Measurements from ENCODE around the gene CCDC57.

The CCDC57 gene

DNA sequence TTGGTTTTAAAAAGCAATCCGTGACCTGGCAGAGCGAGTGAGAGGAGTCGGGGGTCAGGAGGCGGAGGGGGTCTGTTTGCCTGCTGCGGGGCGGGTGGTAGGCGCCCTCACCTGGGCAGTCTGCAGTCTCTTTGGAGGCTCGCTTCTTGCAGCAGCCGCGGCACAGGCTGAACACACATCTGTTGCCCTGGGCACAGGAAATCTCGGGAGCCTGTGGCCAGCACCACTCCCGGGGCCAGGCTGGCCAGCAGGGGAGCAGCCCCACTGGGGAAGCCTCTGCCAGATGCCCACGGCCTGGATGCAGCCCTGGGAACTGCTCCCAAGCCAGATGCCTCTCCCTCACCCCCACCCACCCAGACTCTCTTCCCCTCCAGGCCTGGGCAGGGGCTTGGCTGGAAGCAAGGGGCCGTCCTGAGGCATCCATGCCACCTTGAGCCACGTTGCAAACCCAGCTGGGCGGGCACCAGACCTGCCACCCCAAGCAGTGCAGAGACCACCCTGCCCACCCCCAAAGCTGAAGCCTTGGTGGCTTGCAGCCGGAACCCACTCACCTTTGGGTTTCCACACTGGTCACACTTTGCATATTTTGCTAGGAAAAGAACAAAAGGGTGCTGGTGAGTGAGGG lies 154.3 kb downstream of the CCDC57 start:
- no peaks in the 10 kb centered on the region for H3K27me3 ChIP-seq (replicated peaks in 2 of 5; ENCODE audit: control insufficient read depth in 4 of 5, insufficient read depth in 5 of 5, low read length in 4 of 5)
- no peaks in the 10 kb centered on the region for H3K4me1 ChIP-seq (ENCODE audit: control extremely low read depth in 1 of 4, control insufficient read depth in 4 of 4, insufficient read depth in 4 of 4, low read length in 3 of 4)
- ChIA-PET CTCF (no interaction called here), POLR2A (no interaction called here)
- peaks cover 9 to 99% (median 66%) of the 10 kb centered on the region in 4 experiments for H3K36me3 ChIP-seq (ENCODE audit: control insufficient read depth in 4 of 4, insufficient read depth in 4 of 4, low read length in 3 of 4)
- 93% methylated on average over 13 of the region's 17 CpGs for WGBS (ENCODE audit: insufficient coverage)
- H3K4me3 ChIP-seq (ENCODE audit: control insufficient read depth in 1 of 7, extremely low read depth in 1 of 7, insufficient read depth in 4 of 7, low read depth in 2 of 7, low read length in 6 of 7), result no peak overlapping the region
- DNase-seq, result no peak
- H3K27ac ChIP-seq (ENCODE audit: insufficient read depth in 1 of 2, low read depth in 1 of 2, low read length in 2 of 2, poor library complexity in 1 of 2, severe bottlenecking in 2 of 2), result no peak overlapping the region
- H3K9me3 ChIP-seq (ENCODE audit: control extremely low read depth in 1 of 5, control insufficient read depth in 4 of 5, insufficient read depth in 2 of 5, low read depth in 1 of 5, low read length in 4 of 5), result no peaks in the 10 kb centered on the region

DNA sequence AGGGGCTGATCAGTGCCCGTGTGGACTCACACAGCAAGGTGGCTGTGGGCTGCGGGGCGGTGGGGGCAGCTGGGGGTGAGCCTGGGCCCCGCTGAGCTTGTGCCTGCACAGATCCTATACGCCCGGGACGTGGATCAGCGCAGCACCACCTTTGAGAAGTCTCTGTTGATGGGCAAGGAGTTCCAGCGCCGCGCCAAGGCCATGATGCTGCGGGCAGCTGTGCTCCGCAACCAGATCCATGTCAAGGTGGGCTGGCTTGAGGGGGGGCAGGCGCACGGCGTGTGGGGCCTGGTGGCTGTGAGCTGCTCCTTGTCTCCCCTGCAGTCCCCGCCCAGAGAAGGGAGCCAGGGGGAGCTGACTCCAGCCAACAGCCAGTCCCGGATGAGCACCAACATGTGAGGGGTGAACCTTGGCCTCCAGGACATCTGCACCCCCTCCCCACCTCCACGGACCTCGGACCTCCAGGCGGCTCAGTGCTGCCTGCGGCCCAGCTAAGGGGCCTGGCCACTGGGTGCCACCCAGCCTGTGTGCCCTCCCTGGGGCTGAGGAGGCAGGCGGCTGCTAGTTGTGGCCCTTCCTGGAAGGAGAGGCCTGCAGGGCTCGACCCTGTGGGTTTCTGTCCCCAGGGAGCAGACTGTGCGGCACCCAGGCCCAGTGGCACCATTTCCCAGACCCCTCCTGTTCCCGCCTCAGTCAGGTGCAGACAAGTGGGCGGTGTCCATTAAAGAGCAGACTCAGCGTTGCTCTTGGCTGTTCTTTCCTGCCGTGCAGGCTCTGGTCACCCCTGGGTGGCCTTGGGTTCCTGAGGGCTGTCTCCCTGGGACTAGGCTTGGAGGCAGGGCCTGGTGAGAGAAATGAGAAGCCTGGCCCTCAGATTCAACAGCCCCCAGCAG lies 155.7 kb downstream of the CCDC57 start:
- Histone ChIP-seq H3K4me1 (ENCODE audit: control extremely low read depth in 1 of 4, control insufficient read depth in 4 of 4, insufficient read depth in 4 of 4, low read length in 3 of 4) (peaks cover 0 to 13% (median 12%) of the 10 kb centered on the region in 4 experiments), H3K36me3 (ENCODE audit: control insufficient read depth in 4 of 4, insufficient read depth in 4 of 4, low read length in 3 of 4) (peaks cover 9 to 89% (median 56%) of the 10 kb centered on the region in 4 experiments), H3K27me3 (replicated peaks in 2 of 5; ENCODE audit: control insufficient read depth in 4 of 5, insufficient read depth in 5 of 5, low read length in 4 of 5) (no peaks in the 10 kb centered on the region), H3K9me3 (ENCODE audit: control extremely low read depth in 1 of 5, control insufficient read depth in 4 of 5, insufficient read depth in 2 of 5, low read depth in 1 of 5, low read length in 4 of 5) (no peaks in the 10 kb centered on the region), H3K4me3 (ENCODE audit: control insufficient read depth in 1 of 7, extremely low read depth in 1 of 7, insufficient read depth in 4 of 7, low read depth in 2 of 7, low read length in 6 of 7) (no peak overlapping the region), H3K27ac (ENCODE audit: insufficient read depth in 1 of 2, low read depth in 1 of 2, low read length in 2 of 2, poor library complexity in 1 of 2, severe bottlenecking in 2 of 2) (no peak overlapping the region)
- 95% methylated on average over 29 of the region's 29 CpGs for WGBS (ENCODE audit: insufficient coverage)
- ChIA-PET POLR2A (no interaction called here), CTCF (no interaction called here)
- no peak for DNase-seq

DNA sequence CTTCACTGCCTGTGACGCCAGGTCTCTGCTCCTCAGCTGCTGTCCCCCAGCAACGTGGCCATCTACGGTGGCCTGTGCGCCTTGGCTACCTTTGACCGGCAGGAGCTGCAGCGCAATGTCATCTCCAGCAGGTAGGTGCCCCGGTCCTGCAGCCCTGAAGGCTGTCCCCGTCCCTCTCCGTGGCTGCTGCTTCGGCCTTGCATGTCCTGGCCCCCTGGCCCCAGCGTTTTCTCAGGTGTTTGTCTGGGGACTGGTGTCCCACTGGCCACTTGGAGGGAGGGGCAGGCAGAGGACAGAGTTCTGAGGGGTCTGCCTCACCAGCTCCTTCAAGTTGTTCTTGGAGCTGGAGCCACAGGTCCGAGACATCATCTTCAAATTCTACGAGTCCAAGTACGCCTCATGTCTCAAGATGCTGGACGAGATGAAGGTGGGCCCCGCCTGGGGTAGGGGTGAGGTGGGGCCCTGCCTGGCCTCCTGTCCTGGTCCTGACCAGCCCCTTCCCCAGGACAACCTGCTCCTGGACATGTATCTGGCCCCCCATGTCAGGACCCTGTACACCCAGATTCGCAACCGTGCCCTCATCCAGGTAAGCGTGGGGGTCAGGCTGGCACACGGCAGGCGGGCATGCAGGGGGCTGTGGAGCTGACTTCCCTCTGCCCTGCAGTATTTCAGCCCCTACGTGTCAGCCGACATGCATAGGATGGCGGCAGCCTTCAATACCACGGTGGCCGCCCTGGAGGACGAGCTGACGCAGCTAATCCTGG lies 156.5 kb downstream of the CCDC57 start:
- Histone ChIP-seq H3K4me1 (ENCODE audit: control extremely low read depth in 1 of 4, control insufficient read depth in 4 of 4, insufficient read depth in 4 of 4, low read length in 3 of 4) (peaks cover 0 to 13% (median 12%) of the 10 kb centered on the region in 4 experiments), H3K36me3 (ENCODE audit: control insufficient read depth in 4 of 4, insufficient read depth in 4 of 4, low read length in 3 of 4) (peaks cover 6 to 82% (median 50%) of the 10 kb centered on the region in 4 experiments), H3K4me3 (ENCODE audit: control insufficient read depth in 1 of 7, extremely low read depth in 1 of 7, insufficient read depth in 4 of 7, low read depth in 2 of 7, low read length in 6 of 7) (no peak overlapping the region), H3K27me3 (replicated peaks in 2 of 5; ENCODE audit: control insufficient read depth in 4 of 5, insufficient read depth in 5 of 5, low read length in 4 of 5) (no peaks in the 10 kb centered on the region), H3K27ac (ENCODE audit: insufficient read depth in 1 of 2, low read depth in 1 of 2, low read length in 2 of 2, poor library complexity in 1 of 2, severe bottlenecking in 2 of 2) (no peak overlapping the region), H3K9me3 (ENCODE audit: control extremely low read depth in 1 of 5, control insufficient read depth in 4 of 5, insufficient read depth in 2 of 5, low read depth in 1 of 5, low read length in 4 of 5) (no peaks in the 10 kb centered on the region)
- ChIA-PET POLR2A (no interaction called here), CTCF (no interaction called here)
- WGBS (ENCODE audit: insufficient coverage), result 98% methylated on average over 27 of the region's 28 CpGs
- no peak for DNase-seq

DNA sequence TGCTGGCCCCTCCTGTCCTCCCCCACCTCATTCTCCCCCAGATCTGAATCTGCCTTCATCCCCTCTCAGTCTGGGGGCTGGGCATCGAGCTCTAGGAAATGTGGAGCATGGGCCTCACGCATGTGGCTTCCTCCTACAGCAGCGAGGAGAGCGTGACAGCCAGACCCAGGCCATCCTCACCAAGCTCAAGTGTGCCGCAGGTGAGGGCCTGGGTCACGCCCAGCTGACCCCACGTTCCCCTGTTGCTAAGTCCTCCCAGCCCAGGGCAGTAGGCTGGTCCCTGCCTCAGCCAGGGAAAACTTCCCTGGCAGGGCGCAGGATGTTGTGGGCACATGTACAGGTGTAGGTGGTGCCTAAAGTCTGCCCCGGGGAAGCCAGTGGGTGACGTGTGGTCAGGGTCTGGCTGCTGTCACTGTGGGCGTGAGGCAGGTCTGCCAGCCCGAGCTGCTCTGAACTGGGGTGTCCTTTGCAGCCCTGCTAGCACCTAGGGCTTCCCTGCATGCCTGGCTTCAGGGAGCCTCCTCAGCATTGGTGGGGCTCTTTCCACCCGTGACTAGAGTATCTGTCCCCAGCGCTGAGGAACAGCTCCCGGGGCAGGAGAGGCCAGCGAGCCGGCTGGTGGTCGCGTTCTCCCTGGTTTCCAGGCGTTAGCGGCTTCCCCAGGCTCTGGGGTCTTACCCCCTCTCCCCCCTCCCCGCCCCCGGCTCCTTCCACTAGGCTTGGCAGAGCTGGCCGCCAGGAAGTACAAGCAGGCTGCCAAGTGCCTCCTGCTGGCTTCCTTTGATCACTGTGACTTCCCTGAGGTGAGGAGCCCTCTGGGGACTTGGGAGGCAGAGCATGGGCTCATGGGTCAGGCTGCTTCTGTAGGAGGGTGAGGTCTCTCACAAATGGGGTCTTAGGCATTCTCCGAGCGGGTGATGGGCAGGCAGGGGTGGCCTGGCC lies 157.3 kb downstream of the CCDC57 start:
- ChIA-PET POLR2A (no interaction called here), CTCF (interaction anchor here (1.1 kb wide), 1 partner anchor 26 kb away, joined by 3 read pairs; no protein-coding TSS in a partner anchor)
- no peaks in the 10 kb centered on the region for H3K9me3 ChIP-seq (ENCODE audit: control extremely low read depth in 1 of 5, control insufficient read depth in 4 of 5, insufficient read depth in 2 of 5, low read depth in 1 of 5, low read length in 4 of 5)
- DNase-seq, result no peak
- no peak overlapping the region for H3K4me3 ChIP-seq (ENCODE audit: control insufficient read depth in 1 of 7, extremely low read depth in 1 of 7, insufficient read depth in 4 of 7, low read depth in 2 of 7, low read length in 6 of 7)
- 89% methylated on average over 22 of the region's 26 CpGs for WGBS (ENCODE audit: insufficient coverage)
- H3K27me3 ChIP-seq (replicated peaks in 2 of 5; ENCODE audit: control insufficient read depth in 4 of 5, insufficient read depth in 5 of 5, low read length in 4 of 5), result no peaks in the 10 kb centered on the region
- peaks cover 0 to 22% (median 20%) of the 10 kb centered on the region in 4 experiments for H3K4me1 ChIP-seq (ENCODE audit: control extremely low read depth in 1 of 4, control insufficient read depth in 4 of 4, insufficient read depth in 4 of 4, low read length in 3 of 4)
- H3K36me3 ChIP-seq (ENCODE audit: control insufficient read depth in 4 of 4, insufficient read depth in 4 of 4, low read length in 3 of 4), result peaks cover 4 to 73% (median 42%) of the 10 kb centered on the region in 4 experiments
- no peak overlapping the region for H3K27ac ChIP-seq (ENCODE audit: insufficient read depth in 1 of 2, low read depth in 1 of 2, low read length in 2 of 2, poor library complexity in 1 of 2, severe bottlenecking in 2 of 2)

DNA sequence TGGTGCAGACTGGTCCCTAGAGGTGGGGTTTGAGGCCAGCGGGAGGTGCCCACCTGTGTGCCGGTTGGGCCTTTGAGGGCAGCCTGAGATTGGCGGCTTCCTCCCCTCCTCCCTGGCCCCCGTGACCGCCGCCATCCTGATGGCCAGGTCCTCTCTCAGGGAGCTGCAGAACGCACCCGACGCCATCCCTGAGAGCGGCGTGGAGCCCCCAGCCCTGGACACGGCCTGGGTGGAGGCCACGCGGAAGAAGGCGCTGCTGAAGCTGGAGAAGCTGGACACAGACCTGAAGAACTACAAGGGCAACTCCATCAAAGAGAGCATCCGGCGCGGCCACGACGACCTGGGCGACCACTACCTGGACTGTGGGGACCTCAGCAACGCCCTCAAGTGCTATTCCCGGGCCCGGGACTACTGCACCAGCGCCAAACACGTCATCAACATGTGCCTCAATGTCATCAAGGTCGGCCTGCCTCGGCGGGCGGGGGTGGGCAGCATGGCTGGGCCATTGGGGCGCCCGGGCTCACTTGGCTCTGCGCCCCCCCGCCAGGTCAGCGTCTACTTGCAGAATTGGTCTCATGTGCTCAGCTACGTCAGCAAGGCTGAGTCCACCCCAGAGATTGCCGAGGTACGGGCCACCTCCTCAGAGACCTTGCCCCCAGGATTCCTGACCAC lies 158.2 kb downstream of the CCDC57 start:
- POLR2A ChIA-PET, result no interaction called here
- peaks cover 4 to 73% (median 37%) of the 10 kb centered on the region in 4 experiments for H3K36me3 ChIP-seq (ENCODE audit: control insufficient read depth in 4 of 4, insufficient read depth in 4 of 4, low read length in 3 of 4)

More for the DNA sequence above, 158.2 kb downstream of the CCDC57 start:
- DNase-seq, result no peak
- Histone ChIP-seq H3K27ac (ENCODE audit: insufficient read depth in 1 of 2, low read depth in 1 of 2, low read length in 2 of 2, poor library complexity in 1 of 2, severe bottlenecking in 2 of 2) (no peak overlapping the region), H3K27me3 (replicated peaks in 2 of 5; ENCODE audit: control insufficient read depth in 4 of 5, insufficient read depth in 5 of 5, low read length in 4 of 5) (no peaks in the 10 kb centered on the region), H3K4me1 (ENCODE audit: control extremely low read depth in 1 of 4, control insufficient read depth in 4 of 4, insufficient read depth in 4 of 4, low read length in 3 of 4) (peaks cover 0 to 25% (median 21%) of the 10 kb centered on the region in 4 experiments), H3K4me3 (ENCODE audit: control insufficient read depth in 1 of 7, extremely low read depth in 1 of 7, insufficient read depth in 4 of 7, low read depth in 2 of 7, low read length in 6 of 7) (no peak overlapping the region), H3K9me3 (ENCODE audit: control extremely low read depth in 1 of 5, control insufficient read depth in 4 of 5, insufficient read depth in 2 of 5, low read depth in 1 of 5, low read length in 4 of 5) (no peaks in the 10 kb centered on the region)
- CTCF ChIA-PET, result interaction anchor here (1.1 kb wide), 1 partner anchor 25 kb away, joined by 3 read pairs; no protein-coding TSS in a partner anchor
- 97% methylated on average over 35 of the region's 38 CpGs for WGBS (ENCODE audit: insufficient coverage)

All from common myeloid progenitor, CD34-positive (primary cell).